Measurements from ENCODE around the gene DCDC2B.
"Not testable (repeated sequence)": the region's sequence is repeated elsewhere in the genome, so short reads cannot be mapped to it uniquely, and the experiment has no call there.

Gene DCDC2B

DNA sequence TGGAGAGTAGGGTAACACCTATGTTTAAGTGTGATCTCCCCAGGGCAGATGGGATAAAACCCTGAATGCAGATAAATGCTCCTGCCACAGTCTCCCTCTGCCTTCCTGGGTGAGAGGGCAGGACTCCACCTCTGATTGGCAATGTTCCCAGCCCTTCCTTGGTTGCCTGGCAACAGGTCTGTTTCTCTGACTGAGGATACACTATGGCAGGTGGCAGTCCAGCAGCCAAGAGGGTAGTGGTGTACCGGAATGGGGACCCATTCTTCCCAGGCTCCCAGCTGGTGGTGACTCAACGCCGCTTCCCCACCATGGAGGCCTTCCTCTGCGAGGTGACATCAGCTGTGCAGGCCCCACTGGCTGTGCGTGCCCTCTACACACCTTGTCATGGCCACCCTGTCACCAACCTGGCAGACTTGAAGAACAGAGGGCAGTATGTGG is at the start of gene DCDC2B:
Gene DCDC2B, plus strand, starts transcription at position 199 of the 438 bp plus-strand sequence. Its CDS starts 5 bp downstream, at position 204.
- TF ChIP-seq, protein P1, sequence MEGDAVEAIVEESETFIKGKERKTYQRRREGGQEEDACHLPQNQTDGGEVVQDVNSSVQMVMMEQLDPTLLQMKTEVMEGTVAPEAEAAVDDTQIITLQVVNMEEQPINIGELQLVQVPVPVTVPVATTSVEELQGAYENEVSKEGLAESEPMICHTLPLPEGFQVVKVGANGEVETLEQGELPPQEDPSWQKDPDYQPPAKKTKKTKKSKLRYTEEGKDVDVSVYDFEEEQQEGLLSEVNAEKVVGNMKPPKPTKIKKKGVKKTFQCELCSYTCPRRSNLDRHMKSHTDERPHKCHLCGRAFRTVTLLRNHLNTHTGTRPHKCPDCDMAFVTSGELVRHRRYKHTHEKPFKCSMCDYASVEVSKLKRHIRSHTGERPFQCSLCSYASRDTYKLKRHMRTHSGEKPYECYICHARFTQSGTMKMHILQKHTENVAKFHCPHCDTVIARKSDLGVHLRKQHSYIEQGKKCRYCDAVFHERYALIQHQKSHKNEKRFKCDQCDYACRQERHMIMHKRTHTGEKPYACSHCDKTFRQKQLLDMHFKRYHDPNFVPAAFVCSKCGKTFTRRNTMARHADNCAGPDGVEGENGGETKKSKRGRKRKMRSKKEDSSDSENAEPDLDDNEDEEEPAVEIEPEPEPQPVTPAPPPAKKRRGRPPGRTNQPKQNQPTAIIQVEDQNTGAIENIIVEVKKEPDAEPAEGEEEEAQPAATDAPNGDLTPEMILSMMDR (IDR thresholded peaks at IDR 0.05): no peak

DNA sequence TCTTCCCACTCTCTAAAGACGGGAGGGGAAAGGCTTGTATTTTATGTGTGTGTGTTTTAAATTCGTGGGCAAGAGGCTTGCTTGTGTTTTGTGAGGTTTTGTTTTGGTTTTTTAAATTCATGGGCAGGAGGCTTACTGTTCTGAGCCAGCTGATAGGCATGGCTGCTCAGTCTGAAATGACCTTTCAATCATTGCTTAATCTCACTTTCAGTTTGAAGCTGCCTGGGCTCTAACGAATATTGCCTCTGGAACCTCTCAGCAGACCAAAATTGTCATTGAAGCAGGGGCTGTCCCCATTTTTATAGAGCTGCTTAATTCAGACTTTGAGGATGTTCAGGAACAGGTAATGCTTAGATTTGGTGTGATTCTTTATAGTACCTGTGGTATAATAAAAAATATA is 49.7 kb upstream of the DCDC2B start:
- H3K27ac ChIP-seq: no peak overlapping the region
- TF ChIP-seq, protein P1 (IDR thresholded peaks at IDR 0.05): no peak
- DNase-seq (ENCODE audit: low spot score): no peak
- no peak overlapping the region for H3K4me3 ChIP-seq

More for the DNA sequence above, at the start of gene DCDC2B:
- no peak within 1 kb of the TSS for H3K4me3 ChIP-seq
- no peak for DNase-seq (ENCODE audit: low spot score)
- H3K27ac ChIP-seq: no peak within 1 kb of the TSS

DNA sequence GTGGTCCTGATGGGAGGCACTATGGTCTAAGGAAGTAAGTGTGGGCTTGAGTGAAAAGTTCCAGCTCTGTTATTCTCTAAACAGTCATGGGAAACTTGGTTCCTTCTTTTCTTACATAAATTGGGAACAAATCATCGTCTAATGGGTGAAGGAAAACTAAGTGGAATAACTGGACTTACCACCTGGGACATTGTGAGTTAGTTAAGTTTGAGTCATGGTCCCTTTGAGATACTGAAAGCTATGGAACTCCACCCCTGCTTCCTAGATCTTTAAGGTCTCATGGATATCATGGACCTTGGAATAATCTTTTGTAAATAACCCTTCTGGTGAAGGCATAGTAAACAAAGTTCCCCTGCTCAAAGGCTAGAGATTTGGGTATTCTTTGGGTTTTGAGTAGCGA is 45.5 kb upstream of the DCDC2B start:
- Histone ChIP-seq H3K4me3 (no peak overlapping the region), H3K27ac (no peak overlapping the region)
- DNase-seq (ENCODE audit: low spot score): no peak
- TF ChIP-seq, protein P1 (IDR thresholded peaks at IDR 0.05): no peak

GRCh38 chr1:32165633-32166032 is 43.3 kb upstream of the DCDC2B start:
- H3K4me3 ChIP-seq; H3K27ac ChIP-seq; DNase-seq (ENCODE audit: low spot score): not testable (repeated sequence)

DNA sequence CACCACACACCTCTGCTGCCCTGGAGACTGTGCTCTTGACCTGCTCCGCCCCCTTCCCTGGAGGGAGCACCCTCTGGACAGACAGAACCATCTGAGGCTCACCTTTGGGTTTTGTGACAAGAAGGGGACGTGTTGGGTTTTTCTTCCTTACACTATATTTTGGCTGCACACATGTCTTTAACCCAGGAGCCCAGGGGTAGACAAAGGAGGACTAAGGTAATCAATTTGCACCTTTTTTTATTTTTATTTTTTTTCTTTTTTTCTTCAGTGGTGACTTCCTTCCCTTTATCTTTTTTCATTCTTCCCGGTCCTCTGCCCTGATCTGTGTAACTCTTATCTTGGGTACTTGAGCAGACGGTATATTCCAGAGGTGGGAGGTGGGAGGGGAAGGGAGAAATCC is 37.9 kb upstream of the DCDC2B start:
- no peak for DNase-seq (ENCODE audit: low spot score)
- Histone ChIP-seq H3K27ac (no peak overlapping the region), H3K4me3 (no peak overlapping the region)
- TF ChIP-seq, protein P1 (IDR thresholded peaks at IDR 0.05): no peak

GRCh38 chr1:32172621-32173245 is 36.2 kb upstream of the DCDC2B start:
- H3K27ac ChIP-seq: no peak overlapping the region
- TF ChIP-seq, protein P1 (IDR thresholded peaks at IDR 0.05): no peak
- DNase-seq (ENCODE audit: low spot score): no peak
- H3K4me3 ChIP-seq: no peak overlapping the region

DNA sequence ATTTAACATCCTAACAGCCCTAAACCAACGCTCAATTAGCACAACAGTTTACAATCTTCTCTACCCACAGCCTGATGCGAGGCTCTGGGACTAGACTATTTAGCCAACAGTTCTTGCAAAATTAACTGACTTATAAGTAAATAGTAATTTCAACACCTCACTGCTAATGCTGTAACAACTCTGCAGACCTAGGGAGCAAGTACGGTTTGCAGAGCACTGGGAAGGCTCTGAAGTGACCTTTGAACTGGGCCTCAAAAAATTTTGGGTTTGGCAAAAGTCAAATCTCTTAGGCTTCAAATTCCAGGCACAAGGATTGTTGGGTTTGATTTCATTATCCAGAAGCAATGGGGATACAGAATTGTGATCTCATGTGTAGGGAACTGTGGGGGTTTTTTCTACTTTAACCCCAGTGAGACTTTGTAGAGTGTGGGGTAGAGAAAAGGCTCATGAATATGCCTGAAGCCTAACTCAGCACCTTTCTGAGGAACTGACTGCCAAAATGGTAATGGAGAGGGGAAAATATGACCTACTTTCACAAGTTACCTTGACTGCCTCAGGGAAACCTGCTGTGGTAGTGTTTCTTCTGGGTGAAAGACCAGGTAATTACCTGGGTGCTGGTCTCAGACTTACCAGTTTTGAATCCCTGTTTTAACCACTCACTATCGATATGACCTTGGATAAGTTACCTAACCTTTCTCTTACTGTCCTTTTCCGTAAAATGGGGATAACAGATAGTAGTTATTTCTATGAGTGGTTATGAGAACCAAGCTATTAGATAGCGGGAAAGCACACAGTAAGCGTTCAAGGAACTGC is 30.3 kb upstream of the DCDC2B start:
- H3K27ac ChIP-seq: peak overlapping the region; percentile 86 to 95
- TF ChIP-seq, protein P1 (IDR thresholded peaks at IDR 0.05): no peak
- H3K4me3 ChIP-seq: peak overlapping the region; percentile 84
- no peak for DNase-seq (ENCODE audit: low spot score)

All from coronary artery (tissue), 2 donors.